ENCODE data around the gene EIF2B4.

Gene EIF2B4

GRCh38 chr2:27370026-27370815 is at the start of gene EIF2B4, which contains the start of gene SNX17:
TSS of gene EIF2B4 (minus strand) at chr2:27370338. CDS start at chr2:27370314, 24 bp downstream.
TSS of gene SNX17 (plus strand) at chr2:27370616. CDS start at chr2:27370744, 128 bp downstream.
- peak; percentile 97 for DNase-seq

GRCh38 chr2:27416151-27416550 is 46.0 kb upstream of the EIF2B4 start:
- no peak for DNase-seq

GRCh38 chr2:27412419-27413152 is 42.4 kb upstream of the EIF2B4 start:
- DNase-seq: no peak

GRCh38 chr2:27409321-27410073 is 39.4 kb upstream of the EIF2B4 start, which contains the start of gene PPM1G:
TSS of gene PPM1G (minus strand) at chr2:27409591. CDS start at chr2:27409422, 169 bp downstream.
- DNase-seq: peak; percentile 92

GRCh38 chr2:27408601-27409320 is 38.6 kb upstream of the EIF2B4 start:
- no peak for DNase-seq

GRCh38 chr2:27407798-27408491 is 37.8 kb upstream of the EIF2B4 start:
- DNase-seq: peak; percentile 79

- DNase-seq: no peak
These were observed 30.4 kb upstream of the EIF2B4 start for GRCh38 chr2:27400348-27401135.

- DNase-seq: no peak
These were observed 28.8 kb upstream of the EIF2B4 start for GRCh38 chr2:27398962-27399361.

- no peak for DNase-seq
These were observed 23.1 kb upstream of the EIF2B4 start for GRCh38 chr2:27393225-27393624.

- DNase-seq: no peak
These were observed 20.9 kb upstream of the EIF2B4 start for GRCh38 chr2:27390822-27391679.

- DNase-seq: no peak
These were observed 11.5 kb upstream of the EIF2B4 start for GRCh38 chr2:27381577-27382181.

GRCh38 chr2:27380626-27381545 is 10.7 kb upstream of the EIF2B4 start, which contains the start of gene ZNF513:
TSS of gene ZNF513 (minus strand) at chr2:27380734. CDS start at chr2:27380526, 208 bp downstream.
- peak; percentile 94 for DNase-seq

- peak; percentile 29 for DNase-seq
These were observed 9.9 kb upstream of the EIF2B4 start for GRCh38 chr2:27379836-27380625.

- no peak for DNase-seq
These were observed 9.3 kb upstream of the EIF2B4 start for GRCh38 chr2:27379383-27379835.

GRCh38 chr2:27378809-27379290 is 8.7 kb upstream of the EIF2B4 start:
- no peak for DNase-seq

GRCh38 chr2:27378096-27378808 is 8.1 kb upstream of the EIF2B4 start:
- no peak for DNase-seq

All from NCI-H1436 (cell line).